Keratinocyte (primary cell): ENCODE measurements around the gene PYM1. TPM values are rescaled to one million over a fixed set of nuclear protein-coding genes. Genes with fewer than 3 reads are reported as not detected.

ENCODE experiments used
- DNase-seq: peaks from one replicate; pipeline ENCODE4 v3.0.0-alpha.2; 2011; ENCODE audit warnings: low read depth, missing footprints, low spot score
- FAIRE-seq: peaks from 2 replicates; lab custom pipeline; 2011; peaks lifted over from hg19 to GRCh38; lab: Jason Lieb, UNC
- H2AFZ ChIP-seq: 2 replicates; pipeline ENCODE4 v1.6.0; 2012; ENCODE audit warnings: low read length, control low read depth, inconsistent platforms; ENCODE audit not compliant: control insufficient read depth
- H3K27ac ChIP-seq: 2 replicates; pipeline ENCODE4 v1.5.1; 2011; ENCODE audit warnings: low read length; ENCODE audit not compliant: control insufficient read depth, insufficient read depth
- H3K27me3 ChIP-seq: 3 replicates; pipeline ENCODE4 v1.6.0; 2011; ENCODE audit warnings: low read length; ENCODE audit not compliant: control insufficient read depth, insufficient read depth; ENCODE audit errors: extremely low read depth
- H3K36me3 ChIP-seq, 2 experiments: 2 replicates in 1 of 2; 3 replicates in 1 of 2; pipeline ENCODE4 v1.5.1; 2011; ENCODE audit warnings: low read length in 2 of 2, mild to moderate bottlenecking in 1 of 2; ENCODE audit not compliant: control insufficient read depth in 2 of 2, insufficient read depth in 2 of 2; ENCODE audit errors: extremely low read depth in 1 of 2
- H3K4me1 ChIP-seq: 3 replicates; pipeline ENCODE4 v1.5.1; 2011; ENCODE audit warnings: low read length; ENCODE audit not compliant: control insufficient read depth, insufficient read depth; ENCODE audit errors: extremely low read depth
- H3K4me2 ChIP-seq: 3 replicates; pipeline ENCODE4 v1.6.0; 2011; ENCODE audit warnings: low read depth, low read length; ENCODE audit not compliant: control insufficient read depth, insufficient read depth; ENCODE audit errors: extremely low read depth
- H3K4me3 ChIP-seq, 3 experiments: fragments of 200-600 bp in 1 of 3; sonication (generic) in 1 of 3; 2 replicates in 2 of 3; 3 replicates in 1 of 3; pipeline ENCODE4 v1.5.1; 2011 to 2016; ENCODE audit warnings: low read length in 3 of 3, mild to moderate bottlenecking in 3 of 3, control low read depth in 2 of 3, inconsistent platforms in 1 of 3, low read depth in 1 of 3, mixed read lengths in 1 of 3, mixed run types in 1 of 3, moderate library complexity in 1 of 3; ENCODE audit not compliant: control insufficient read depth in 2 of 3, insufficient read depth in 2 of 3; ENCODE audit errors: extremely low read depth in 1 of 3
- H3K79me2 ChIP-seq: 2 replicates; pipeline ENCODE4 v1.6.0; 2012; ENCODE audit warnings: low read length; ENCODE audit not compliant: control insufficient read depth, insufficient read depth
- H3K9ac ChIP-seq: 3 replicates; pipeline ENCODE4 v1.6.0; 2011; ENCODE audit warnings: low read length; ENCODE audit not compliant: control insufficient read depth, insufficient read depth; ENCODE audit errors: extremely low read depth
- H3K9me1 ChIP-seq: 3 replicates; pipeline ENCODE4 v1.6.0; 2011; ENCODE audit warnings: low read length; ENCODE audit not compliant: control insufficient read depth, insufficient read depth; ENCODE audit errors: extremely low read depth
- H3K9me3 ChIP-seq: 2 replicates; pipeline ENCODE4 v1.5.1; 2012; ENCODE audit warnings: low read depth, low read length; ENCODE audit not compliant: control insufficient read depth
- H4K20me1 ChIP-seq: 3 replicates; pipeline ENCODE4 v1.6.0; 2011; ENCODE audit warnings: low read length; ENCODE audit not compliant: control insufficient read depth, insufficient read depth; ENCODE audit errors: extremely low read depth
- EZH2 ChIP-seq: IDR thresholded peaks from one replicate; pipeline ENCODE4 v1.6.1; 2012; ENCODE audit warnings: inconsistent platforms, mild to moderate bottlenecking, low read length, moderate library complexity
- dilution Hi-C: fragments of 300-500 bp; cut with MboI; formaldehyde crosslinking; loops from one replicate; pipeline ENCODE4 v1.7.0; 2020; ENCODE audit warnings: low sequenced_read_pairs; ENCODE audit not compliant: extremely low pct_ligation_motif_present
- polyA plus RNA-seq, 5 experiments: library from polyadenylated mRNA; depleted of rRNA in 3 of 5; stranded (reverse) in 3 of 5; stranded (forward) in 1 of 5; unstranded in 1 of 5; fragments of >200 nt; gene quantifications; 1 replicate in 1 of 5; 2 replicates in 3 of 5; 3 replicates in 1 of 5; pipeline versions ENCODE4 v1.2.1 to v1.2.3, GENCODE V29; 2011 to 2012; ENCODE audit warnings: missing spikeins in 2 of 5, low read depth in 1 of 5, low replicate concordance in 1 of 5
- TF ChIP-seq, protein P1 (sequence below), 3 experiments: IDR thresholded peaks in 1 of 3; conservative IDR thresholded peaks in 1 of 3; optimal IDR thresholded peaks in 1 of 3; 2 replicates in 2 of 3; 3 replicates in 1 of 3; pipeline versions ENCODE3 to v1.5.1; 2011; ENCODE audit warnings: low read length in 3 of 3, mild to moderate bottlenecking in 3 of 3, moderate library complexity in 2 of 3, control low read depth in 1 of 3, inconsistent platforms in 1 of 3; ENCODE audit not compliant: insufficient read depth in 2 of 3; ENCODE audit errors: extremely low read depth in 1 of 3

PYM1 gene
- polyA plus RNA-seq, 1 donor (not counting 4 experiments of a cell fraction or from before 2014, with no cell fraction given) = 63.4 TPM

DNA sequence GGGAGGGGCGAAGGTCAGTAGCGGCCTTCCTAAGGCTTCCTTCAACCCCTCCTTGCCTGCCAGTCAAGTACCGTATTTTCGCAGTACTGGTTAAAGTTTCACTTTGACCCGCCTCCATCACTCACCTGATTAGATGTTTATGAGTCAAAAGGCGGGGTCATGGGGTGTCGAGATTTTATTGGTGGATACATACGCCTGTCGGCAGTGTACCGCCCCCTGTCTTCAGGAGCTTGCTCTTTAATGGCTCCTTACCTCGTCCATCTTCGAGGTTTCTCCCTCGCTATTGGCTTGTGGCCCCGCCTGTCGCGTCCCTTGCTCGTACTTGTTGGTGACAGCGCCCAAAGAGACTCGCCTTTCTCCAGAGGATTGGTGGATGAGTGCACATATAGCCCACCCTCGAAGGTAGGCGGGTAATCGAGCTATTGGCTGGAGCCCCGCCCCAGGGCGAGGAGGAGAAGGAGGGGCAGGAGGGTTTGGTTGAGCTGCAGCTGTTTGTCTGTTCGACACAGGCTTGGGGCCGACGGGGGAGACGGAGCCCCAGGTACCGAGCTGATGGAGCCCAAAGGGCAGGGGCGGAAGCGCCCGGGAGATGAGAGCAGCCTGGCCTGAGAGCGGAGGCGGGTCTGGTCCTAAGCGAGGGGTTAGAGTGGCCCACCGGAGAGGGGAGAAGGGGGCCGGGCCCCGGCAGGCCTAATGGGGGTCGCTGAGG lies 46.1 kb upstream of the PYM1 start, which contains the start of gene RAB5B:
TSS of gene RAB5B (plus strand) at position 480 of the 709 bp plus-strand sequence. CDS start 12,883 bp downstream, outside the sequence.
- peak within 1 kb of the TSS; percentile 81 for H2AFZ ChIP-seq
- H3K9me3 ChIP-seq = no peaks in the 10 kb centered on the region
- no peaks in the 10 kb centered on the region for H3K9me1 ChIP-seq
- peak within 1 kb of the TSS; percentile 90 for H3K9ac ChIP-seq
- peaks cover 2% of the 10 kb centered on the region for H4K20me1 ChIP-seq
- TF ChIP-seq, protein P1, sequence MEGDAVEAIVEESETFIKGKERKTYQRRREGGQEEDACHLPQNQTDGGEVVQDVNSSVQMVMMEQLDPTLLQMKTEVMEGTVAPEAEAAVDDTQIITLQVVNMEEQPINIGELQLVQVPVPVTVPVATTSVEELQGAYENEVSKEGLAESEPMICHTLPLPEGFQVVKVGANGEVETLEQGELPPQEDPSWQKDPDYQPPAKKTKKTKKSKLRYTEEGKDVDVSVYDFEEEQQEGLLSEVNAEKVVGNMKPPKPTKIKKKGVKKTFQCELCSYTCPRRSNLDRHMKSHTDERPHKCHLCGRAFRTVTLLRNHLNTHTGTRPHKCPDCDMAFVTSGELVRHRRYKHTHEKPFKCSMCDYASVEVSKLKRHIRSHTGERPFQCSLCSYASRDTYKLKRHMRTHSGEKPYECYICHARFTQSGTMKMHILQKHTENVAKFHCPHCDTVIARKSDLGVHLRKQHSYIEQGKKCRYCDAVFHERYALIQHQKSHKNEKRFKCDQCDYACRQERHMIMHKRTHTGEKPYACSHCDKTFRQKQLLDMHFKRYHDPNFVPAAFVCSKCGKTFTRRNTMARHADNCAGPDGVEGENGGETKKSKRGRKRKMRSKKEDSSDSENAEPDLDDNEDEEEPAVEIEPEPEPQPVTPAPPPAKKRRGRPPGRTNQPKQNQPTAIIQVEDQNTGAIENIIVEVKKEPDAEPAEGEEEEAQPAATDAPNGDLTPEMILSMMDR (optimal IDR thresholded peaks at IDR 0.05 in 1 of 3, IDR thresholded peaks at IDR 0.05 in 1 of 3, conservative IDR thresholded peaks at IDR 0.05 in 1 of 3; ENCODE audit: extremely low read depth in 1 of 3, insufficient read depth in 2 of 3, low read length in 3 of 3) = no peak
- TF ChIP-seq EZH2 = no peak
- FAIRE-seq = peak; percentile 95
- DNase-seq = peak; percentile 100
- H3K4me2 ChIP-seq = peak within 1 kb of the TSS; percentile 99
- H3K27ac ChIP-seq = peak within 1 kb of the TSS; percentile 93
- peaks cover 23% of the 10 kb centered on the region for H3K4me1 ChIP-seq
- H3K27me3 ChIP-seq = no peaks in the 10 kb centered on the region
- peak within 1 kb of the TSS; percentile 89 to 98 (median 98) for H3K4me3 ChIP-seq
- peaks cover 44% of the 10 kb centered on the region for H3K79me2 ChIP-seq
- H3K36me3 ChIP-seq = peaks cover 0 to 26% of the 10 kb centered on the region in 2 experiments
- dilution Hi-C loops = no loop called here

DNA sequence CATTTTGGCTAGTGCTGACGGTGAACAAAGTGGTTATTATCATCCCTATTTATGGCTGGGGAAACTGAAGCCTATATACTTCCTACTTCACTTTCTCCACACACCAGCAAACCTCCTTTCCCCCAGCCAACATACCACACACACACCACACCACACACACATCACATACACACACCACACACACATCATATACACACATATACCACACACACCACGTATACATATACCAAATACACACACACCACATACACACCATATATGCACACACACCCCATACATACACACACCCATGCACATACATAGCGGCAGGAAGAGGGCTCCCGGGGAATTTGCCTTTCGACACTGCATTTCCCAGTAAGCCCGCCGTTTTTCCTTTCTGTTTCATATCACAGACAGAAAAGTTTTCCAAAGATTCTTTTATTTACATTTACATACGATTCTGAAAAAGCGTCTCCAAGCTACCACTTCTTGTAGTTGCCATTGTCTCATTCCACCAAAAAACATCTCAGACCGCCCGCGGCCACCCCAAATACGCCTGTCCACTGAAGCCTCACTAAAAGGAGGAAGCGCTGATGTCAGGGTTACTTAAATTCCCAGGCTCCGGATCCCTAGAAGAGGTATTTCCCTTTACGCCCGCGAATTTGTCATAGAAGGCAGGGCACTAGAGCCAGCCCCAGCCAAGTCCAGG lies 45.4 kb upstream of the PYM1 start:
- dilution Hi-C loops = no loop called here
- peak overlapping the region; percentile 90 for H3K9ac ChIP-seq
- FAIRE-seq = no peak

More for the DNA sequence above, 45.4 kb upstream of the PYM1 start:
- TF ChIP-seq, protein P1 (optimal IDR thresholded peaks at IDR 0.05 in 1 of 3, IDR thresholded peaks at IDR 0.05 in 1 of 3, conservative IDR thresholded peaks at IDR 0.05 in 1 of 3; ENCODE audit: extremely low read depth in 1 of 3, insufficient read depth in 2 of 3, low read length in 3 of 3) = no peak
- TF ChIP-seq EZH2 = no peak
- H3K27me3 ChIP-seq = no peaks in the 10 kb centered on the region
- no peaks in the 10 kb centered on the region for H3K9me3 ChIP-seq
- peaks cover 2% of the 10 kb centered on the region for H4K20me1 ChIP-seq
- DNase-seq = no peak
- H2AFZ ChIP-seq = peak overlapping the region; percentile 81
- H3K79me2 ChIP-seq = peaks cover 39% of the 10 kb centered on the region
- peak overlapping the region; percentile 93 for H3K27ac ChIP-seq
- H3K4me2 ChIP-seq = peak overlapping the region; percentile 99
- H3K4me3 ChIP-seq = peak overlapping the region; percentile 50 to 98 (median 78)
- peaks cover 25% of the 10 kb centered on the region for H3K4me1 ChIP-seq
- H3K36me3 ChIP-seq = peaks cover 0 to 31% of the 10 kb centered on the region in 2 experiments
- no peaks in the 10 kb centered on the region for H3K9me1 ChIP-seq
